ENCODE results near the gene BLVRB.

DNA sequence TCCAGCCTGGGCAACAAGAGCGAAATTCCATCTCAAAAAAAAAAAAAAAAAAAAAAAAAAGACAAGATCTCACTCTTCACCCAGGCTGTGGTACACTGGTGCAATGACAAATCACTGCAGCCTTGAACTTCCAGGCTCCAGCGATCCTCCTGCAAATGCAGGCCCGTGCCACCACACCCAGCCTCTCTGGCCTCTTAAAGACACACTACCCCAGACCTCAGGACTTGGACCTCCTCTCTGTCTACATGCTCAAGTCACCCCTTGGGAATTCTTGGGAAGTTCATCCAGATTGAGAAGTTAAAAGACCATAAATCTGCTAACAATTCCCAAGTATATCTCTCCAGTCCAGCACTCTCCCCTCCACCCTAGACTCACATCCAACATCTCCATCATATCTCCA is 65.0 kb downstream of the BLVRB start:
- TF ChIP-seq CTCF (IDR thresholded peaks at IDR 0.05; ENCODE audit: extremely low read depth in 1 of 2, insufficient read depth in 1 of 2, low read depth in 1 of 2, low read length in 2 of 2) (no peak), POLR2AphosphoS5 (IDR thresholded peaks at IDR 0.05; ENCODE audit: insufficient read depth, low read depth, low read length) (no peak), POLR2A (IDR thresholded peaks at IDR 0.05; ENCODE audit: low read depth, low read length) (no peak), MYC (IDR thresholded peaks at IDR 0.05; ENCODE audit: low read depth, low read length) (no peak), EZH2 (IDR thresholded peaks at IDR 0.05; ENCODE audit: borderline replicate concordance, low read depth, low read length, severe bottlenecking) (no peak), JUN (IDR thresholded peaks at IDR 0.05; ENCODE audit: borderline replicate concordance, insufficient read depth, insufficient read length, low read depth) (no peak)
